GM12878 (cell line): Measurements from ENCODE around the gene ST7. TPM values are rescaled to one million over a fixed set of nuclear protein-coding genes. Genes with fewer than 3 reads are reported as not detected.

Source experiments
- RAD21 ChIP-seq: IDR thresholded peaks from 2 replicates; pipeline ENCODE4 v1.6.1; 2011; ENCODE audit warnings: mild to moderate bottlenecking, low read depth, low read length, moderate library complexity; ENCODE audit not compliant: insufficient read depth
- polyA plus RNA-seq, 11 experiments: library from polyadenylated mRNA; depleted of rRNA in 4 of 11; unstranded in 6 of 11; stranded (reverse) in 5 of 11; fragments of >200 nt; fragmentation: Nextera tagmentation in 4 of 11; fragmentation: Illumina TruSeq in 1 of 11; extraction: Ambion mirVana in 4 of 11; extraction: Trizol in 1 of 11; gene quantifications; 1 replicate in 1 of 11; 2 replicates in 10 of 11; pipeline versions ENCODE4 v1.2.1 to v1.2.3, GENCODE V29; 2011 to 2016; ENCODE audit warnings: inconsistent platforms in 2 of 11, missing spikeins in 2 of 11, low read depth in 1 of 11
- total RNA-seq, 4 experiments: library from RNA; depleted of rRNA in 3 of 4; stranded (reverse); fragments of >200 nt in 3 of 4; fragmentation: Illumina TruSeq in 1 of 4; extraction: Trizol in 1 of 4; gene quantifications; 2 replicates each; pipeline versions ENCODE4 v1.2.1 to v1.2.3, GENCODE V29; 2013 to 2021
- TF ChIP-seq, protein P1 (sequence below): fragments of 150-350 bp; IDR thresholded peaks from 2 replicates; pipeline ENCODE4 v1.6.1; 2016; ENCODE audit warnings: low read depth, low read length
- TF ChIP-seq, protein P2 (sequence below): fragments of 450-650 bp; IDR thresholded peaks from 2 replicates; pipeline ENCODE4 v1.6.1; 2017; ENCODE audit warnings: borderline replicate concordance
- TF ChIP-seq, protein P3 (sequence below): fragments of 450-650 bp; IDR thresholded peaks from 2 replicates; pipeline ENCODE4 v1.6.1; 2014; ENCODE audit warnings: mild to moderate bottlenecking
- TF ChIP-seq, protein P4 (sequence below): IDR thresholded peaks from 2 replicates; pipeline ENCODE4 v1.6.1; 2012; ENCODE audit warnings: low read depth, low read length, improper control_type of control experiment

ST7 gene
- total and polyA plus RNA-seq, 10 of the 15 experiments (the other 5 are each of a cell fraction or from before 2014, with no cell fraction given): 27.7 to 76.4 (median 53.6) TPM

DNA sequence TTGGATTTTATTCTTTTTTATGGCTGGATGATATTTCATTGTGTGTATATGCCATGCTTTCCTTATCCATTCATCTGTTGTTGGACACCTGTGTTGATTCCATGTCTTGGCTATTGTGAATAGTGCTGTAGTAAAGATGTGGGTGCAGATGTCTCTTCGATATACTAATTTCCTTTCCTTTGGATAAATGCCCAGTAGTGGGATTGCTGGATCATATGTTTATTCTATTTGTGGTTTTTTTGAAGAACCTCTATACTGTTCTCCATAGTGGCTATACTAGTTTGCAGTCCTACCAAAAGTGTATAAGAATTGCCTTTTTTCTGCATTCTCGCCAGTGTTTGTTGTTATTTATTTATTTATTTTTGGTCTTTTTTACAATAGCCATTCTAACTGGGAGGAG is 209.8 kb downstream of the ST7 start (continued):
- TF ChIP-seq, protein P1, sequence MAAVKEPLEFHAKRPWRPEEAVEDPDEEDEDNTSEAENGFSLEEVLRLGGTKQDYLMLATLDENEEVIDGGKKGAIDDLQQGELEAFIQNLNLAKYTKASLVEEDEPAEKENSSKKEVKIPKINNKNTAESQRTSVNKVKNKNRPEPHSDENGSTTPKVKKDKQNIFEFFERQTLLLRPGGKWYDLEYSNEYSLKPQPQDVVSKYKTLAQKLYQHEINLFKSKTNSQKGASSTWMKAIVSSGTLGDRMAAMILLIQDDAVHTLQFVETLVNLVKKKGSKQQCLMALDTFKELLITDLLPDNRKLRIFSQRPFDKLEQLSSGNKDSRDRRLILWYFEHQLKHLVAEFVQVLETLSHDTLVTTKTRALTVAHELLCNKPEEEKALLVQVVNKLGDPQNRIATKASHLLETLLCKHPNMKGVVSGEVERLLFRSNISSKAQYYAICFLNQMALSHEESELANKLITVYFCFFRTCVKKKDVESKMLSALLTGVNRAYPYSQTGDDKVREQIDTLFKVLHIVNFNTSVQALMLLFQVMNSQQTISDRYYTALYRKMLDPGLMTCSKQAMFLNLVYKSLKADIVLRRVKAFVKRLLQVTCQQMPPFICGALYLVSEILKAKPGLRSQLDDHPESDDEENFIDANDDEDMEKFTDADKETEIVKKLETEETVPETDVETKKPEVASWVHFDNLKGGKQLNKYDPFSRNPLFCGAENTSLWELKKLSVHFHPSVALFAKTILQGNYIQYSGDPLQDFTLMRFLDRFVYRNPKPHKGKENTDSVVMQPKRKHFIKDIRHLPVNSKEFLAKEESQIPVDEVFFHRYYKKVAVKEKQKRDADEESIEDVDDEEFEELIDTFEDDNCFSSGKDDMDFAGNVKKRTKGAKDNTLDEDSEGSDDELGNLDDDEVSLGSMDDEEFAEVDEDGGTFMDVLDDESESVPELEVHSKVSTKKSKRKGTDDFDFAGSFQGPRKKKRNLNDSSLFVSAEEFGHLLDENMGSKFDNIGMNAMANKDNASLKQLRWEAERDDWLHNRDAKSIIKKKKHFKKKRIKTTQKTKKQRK: no peak
- TF ChIP-seq, protein P2, sequence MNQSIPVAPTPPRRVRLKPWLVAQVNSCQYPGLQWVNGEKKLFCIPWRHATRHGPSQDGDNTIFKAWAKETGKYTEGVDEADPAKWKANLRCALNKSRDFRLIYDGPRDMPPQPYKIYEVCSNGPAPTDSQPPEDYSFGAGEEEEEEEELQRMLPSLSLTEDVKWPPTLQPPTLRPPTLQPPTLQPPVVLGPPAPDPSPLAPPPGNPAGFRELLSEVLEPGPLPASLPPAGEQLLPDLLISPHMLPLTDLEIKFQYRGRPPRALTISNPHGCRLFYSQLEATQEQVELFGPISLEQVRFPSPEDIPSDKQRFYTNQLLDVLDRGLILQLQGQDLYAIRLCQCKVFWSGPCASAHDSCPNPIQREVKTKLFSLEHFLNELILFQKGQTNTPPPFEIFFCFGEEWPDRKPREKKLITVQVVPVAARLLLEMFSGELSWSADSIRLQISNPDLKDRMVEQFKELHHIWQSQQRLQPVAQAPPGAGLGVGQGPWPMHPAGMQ: no peak
- TF ChIP-seq, protein P3, sequence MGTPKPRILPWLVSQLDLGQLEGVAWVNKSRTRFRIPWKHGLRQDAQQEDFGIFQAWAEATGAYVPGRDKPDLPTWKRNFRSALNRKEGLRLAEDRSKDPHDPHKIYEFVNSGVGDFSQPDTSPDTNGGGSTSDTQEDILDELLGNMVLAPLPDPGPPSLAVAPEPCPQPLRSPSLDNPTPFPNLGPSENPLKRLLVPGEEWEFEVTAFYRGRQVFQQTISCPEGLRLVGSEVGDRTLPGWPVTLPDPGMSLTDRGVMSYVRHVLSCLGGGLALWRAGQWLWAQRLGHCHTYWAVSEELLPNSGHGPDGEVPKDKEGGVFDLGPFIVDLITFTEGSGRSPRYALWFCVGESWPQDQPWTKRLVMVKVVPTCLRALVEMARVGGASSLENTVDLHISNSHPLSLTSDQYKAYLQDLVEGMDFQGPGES: no peak
- TF ChIP-seq, protein P4, sequence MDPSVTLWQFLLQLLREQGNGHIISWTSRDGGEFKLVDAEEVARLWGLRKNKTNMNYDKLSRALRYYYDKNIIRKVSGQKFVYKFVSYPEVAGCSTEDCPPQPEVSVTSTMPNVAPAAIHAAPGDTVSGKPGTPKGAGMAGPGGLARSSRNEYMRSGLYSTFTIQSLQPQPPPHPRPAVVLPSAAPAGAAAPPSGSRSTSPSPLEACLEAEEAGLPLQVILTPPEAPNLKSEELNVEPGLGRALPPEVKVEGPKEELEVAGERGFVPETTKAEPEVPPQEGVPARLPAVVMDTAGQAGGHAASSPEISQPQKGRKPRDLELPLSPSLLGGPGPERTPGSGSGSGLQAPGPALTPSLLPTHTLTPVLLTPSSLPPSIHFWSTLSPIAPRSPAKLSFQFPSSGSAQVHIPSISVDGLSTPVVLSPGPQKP: no peak
- TF ChIP-seq RAD21: no peak
- TF ChIP-seq, all 136 proteins: peak for 0
